AG04450 (cell line): Measurements from ENCODE around the gene PPARG. TPM values are rescaled to one million over a fixed set of nuclear protein-coding genes. Genes with fewer than 3 reads are reported as not detected.

ENCODE experiments used
- CTCF ChIA-PET: fragments of 300-600, 350-600 bp; formaldehyde crosslinking; extraction: SDS; loops from one replicate; lab custom pipeline; 2022; ENCODE audit warnings: antibody characterized with exemption, inconsistent platforms; lab: Charles Lee
- POLR2A ChIA-PET: fragments of 350-600 bp; formaldehyde crosslinking; extraction: SDS; loops from one replicate; lab custom pipeline; 2021; ENCODE audit warnings: antibody characterized with exemption, inconsistent platforms; lab: Yijun Ruan, JAX
- DNase-seq: peaks from one replicate; pipeline ENCODE4 v3.0.0-alpha.2; 2011; ENCODE audit warnings: low read depth, low spot score
- H3K27ac ChIP-seq: one replicate; pipeline ENCODE4 v1.5.1; 2012; ENCODE audit warnings: low read depth, low read length, control low read depth
- H3K27me3 ChIP-seq: one replicate; pipeline ENCODE4 v1.6.0; 2012; ENCODE audit warnings: low read length; ENCODE audit not compliant: control insufficient read depth, insufficient read depth
- H3K4me3 ChIP-seq: 2 replicates; pipeline ENCODE4 v1.5.1; 2011; ENCODE audit warnings: mild to moderate bottlenecking, low read depth, low read length, control low read depth
- H3K9me3 ChIP-seq: 2 replicates; pipeline ENCODE4 v1.5.1; 2012; ENCODE audit warnings: low read length; ENCODE audit not compliant: control insufficient read depth, insufficient read depth
- polyA plus RNA-seq: library from polyadenylated mRNA; depleted of rRNA; stranded (reverse); fragments of >200 nt; gene quantifications from 2 replicates; pipeline ENCODE4 v1.2.3, GENCODE V29; 2011
- TF ChIP-seq, protein P1 (sequence below): IDR thresholded peaks from 2 replicates; pipeline ENCODE4 v1.5.1; 2011; ENCODE audit warnings: low read depth, low read length, control low read depth, inconsistent platforms

Gene PPARG
- polyA plus RNA-seq, 1 experiment: 33.8 TPM

DNA sequence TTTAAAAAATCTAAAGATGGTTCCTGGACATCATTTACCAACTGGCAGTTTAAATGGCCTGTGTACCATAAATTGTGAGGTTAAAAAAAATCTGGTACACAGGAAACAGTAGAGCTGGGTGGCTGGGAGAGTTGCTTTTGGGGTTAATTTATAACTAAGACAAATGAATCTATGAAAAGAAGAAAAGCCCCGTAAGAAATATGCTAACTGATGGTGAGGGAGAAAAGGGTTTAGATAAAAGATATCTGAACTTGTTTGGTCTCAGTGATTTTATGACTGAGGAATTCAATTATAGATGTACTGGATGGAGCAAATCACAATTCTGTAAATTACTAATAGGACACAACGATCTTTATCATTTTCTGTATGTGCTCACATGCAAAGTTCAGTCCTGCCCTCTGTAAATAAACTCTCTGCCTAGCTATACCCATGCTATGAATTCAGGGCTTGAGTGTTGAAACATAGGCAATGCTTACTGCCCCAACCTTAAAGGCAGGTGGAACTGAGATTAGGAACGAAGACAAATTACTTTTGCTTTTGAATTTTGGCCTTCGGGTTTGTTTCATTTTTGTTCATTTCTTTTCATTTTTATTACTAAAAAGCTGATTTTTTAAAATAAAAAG is 28.0 kb downstream of the PPARG start:
- H3K4me3 ChIP-seq: no peak overlapping the region
- ChIA-PET POLR2A (no interaction called here), CTCF (no interaction called here)
- no peak for DNase-seq
- no peaks in the 10 kb centered on the region for H3K9me3 ChIP-seq
- no peaks in the 10 kb centered on the region for H3K27me3 ChIP-seq
- no peak overlapping the region for H3K27ac ChIP-seq
- TF ChIP-seq, protein P1, sequence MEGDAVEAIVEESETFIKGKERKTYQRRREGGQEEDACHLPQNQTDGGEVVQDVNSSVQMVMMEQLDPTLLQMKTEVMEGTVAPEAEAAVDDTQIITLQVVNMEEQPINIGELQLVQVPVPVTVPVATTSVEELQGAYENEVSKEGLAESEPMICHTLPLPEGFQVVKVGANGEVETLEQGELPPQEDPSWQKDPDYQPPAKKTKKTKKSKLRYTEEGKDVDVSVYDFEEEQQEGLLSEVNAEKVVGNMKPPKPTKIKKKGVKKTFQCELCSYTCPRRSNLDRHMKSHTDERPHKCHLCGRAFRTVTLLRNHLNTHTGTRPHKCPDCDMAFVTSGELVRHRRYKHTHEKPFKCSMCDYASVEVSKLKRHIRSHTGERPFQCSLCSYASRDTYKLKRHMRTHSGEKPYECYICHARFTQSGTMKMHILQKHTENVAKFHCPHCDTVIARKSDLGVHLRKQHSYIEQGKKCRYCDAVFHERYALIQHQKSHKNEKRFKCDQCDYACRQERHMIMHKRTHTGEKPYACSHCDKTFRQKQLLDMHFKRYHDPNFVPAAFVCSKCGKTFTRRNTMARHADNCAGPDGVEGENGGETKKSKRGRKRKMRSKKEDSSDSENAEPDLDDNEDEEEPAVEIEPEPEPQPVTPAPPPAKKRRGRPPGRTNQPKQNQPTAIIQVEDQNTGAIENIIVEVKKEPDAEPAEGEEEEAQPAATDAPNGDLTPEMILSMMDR: no peak

DNA sequence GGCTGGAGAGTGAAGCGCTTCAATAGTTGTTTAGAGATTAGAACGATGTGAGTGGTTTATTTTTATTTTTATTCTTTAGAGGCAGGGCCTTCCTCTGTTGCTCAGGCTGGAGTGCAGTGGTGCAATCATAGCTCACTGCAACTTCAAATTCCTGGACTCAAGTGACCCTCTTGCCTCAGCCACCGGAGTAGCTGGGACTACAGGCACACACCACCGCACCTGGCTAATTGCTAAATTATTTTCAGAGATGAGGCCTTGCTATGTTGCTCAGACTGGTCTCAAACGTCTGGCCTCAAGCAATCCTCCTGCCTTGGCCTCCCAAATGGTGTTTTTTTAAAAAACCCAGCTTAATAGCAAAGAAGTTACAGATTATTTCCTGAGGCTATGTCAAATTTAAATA is 29.0 kb downstream of the PPARG start:
- H3K27ac ChIP-seq: no peak overlapping the region
- no peaks in the 10 kb centered on the region for H3K27me3 ChIP-seq
- CTCF ChIA-PET: no interaction called here
- POLR2A ChIA-PET: no interaction called here
- H3K9me3 ChIP-seq: no peaks in the 10 kb centered on the region
- H3K4me3 ChIP-seq: no peak overlapping the region
- TF ChIP-seq, protein P1: no peak
- DNase-seq: no peak

DNA sequence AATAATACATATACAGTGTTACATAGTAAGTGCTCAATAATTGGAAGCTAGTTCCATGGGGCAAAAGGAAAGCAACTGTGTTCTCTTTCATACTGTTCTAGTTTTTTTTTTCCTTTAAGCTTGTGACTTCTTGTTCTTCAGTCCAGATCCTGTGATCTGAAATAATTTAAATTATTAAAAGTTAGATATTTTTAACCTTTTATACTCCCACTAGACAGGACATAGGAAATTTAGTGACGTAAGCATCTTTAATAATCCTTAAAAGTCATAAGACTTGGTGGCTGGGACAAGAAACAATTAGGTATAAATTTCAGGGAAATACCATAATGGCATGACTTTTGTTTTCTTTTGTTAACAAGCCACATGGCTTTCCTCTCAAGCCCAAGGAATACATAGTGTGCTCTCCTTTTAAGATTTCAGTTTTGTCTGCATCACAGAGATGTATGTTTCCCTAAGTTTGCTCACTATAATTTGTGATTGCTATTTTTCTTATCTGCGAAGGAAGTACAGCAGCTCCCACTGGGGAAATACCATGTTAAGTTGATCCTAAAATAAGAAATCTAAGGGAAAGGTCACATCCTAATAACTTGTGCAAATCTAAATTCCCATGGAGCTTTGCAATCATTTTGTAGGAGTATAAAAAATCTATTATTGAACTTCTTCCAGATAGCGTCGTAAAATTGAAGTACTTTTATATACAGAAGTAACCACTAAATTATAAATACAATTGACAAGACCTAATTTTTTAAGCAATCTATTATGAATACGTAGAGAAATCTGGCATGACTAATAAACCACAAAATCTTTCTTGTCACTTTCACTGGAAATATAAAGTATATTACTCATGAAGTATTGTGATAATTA is 30.1 kb downstream of the PPARG start:
- H3K4me3 ChIP-seq: no peak overlapping the region
- H3K9me3 ChIP-seq: no peaks in the 10 kb centered on the region
- DNase-seq: no peak
- TF ChIP-seq, protein P1: no peak
- H3K27me3 ChIP-seq: no peaks in the 10 kb centered on the region
- H3K27ac ChIP-seq: no peak overlapping the region
- CTCF ChIA-PET: no interaction called here
- POLR2A ChIA-PET: no interaction called here

GRCh38 chr3:12321015-12321414 is 32.1 kb downstream of the PPARG start:
- DNase-seq: no peak
- Histone ChIP-seq H3K27ac (no peak overlapping the region), H3K4me3 (no peak overlapping the region), H3K27me3 (no peaks in the 10 kb centered on the region), H3K9me3 (no peaks in the 10 kb centered on the region)
- TF ChIP-seq, protein P1: no peak
- ChIA-PET POLR2A (no interaction called here), CTCF (no interaction called here)

- CTCF ChIA-PET: interaction anchor here (0.5 to 0.6 kb wide), 2 partner anchors 155 to 310 kb away, joined by 3 to 4 read pairs; no protein-coding TSS in a partner anchor
- H3K9me3 ChIP-seq: no peaks in the 10 kb centered on the region
- TF ChIP-seq, protein P1: no peak
Observed at GRCh38 chr3:12323237-12323636, 34.4 kb downstream of the PPARG start.

More at GRCh38 chr3:12323237-12323636, 34.4 kb downstream of the PPARG start:
- H3K27me3 ChIP-seq: no peaks in the 10 kb centered on the region
- H3K4me3 ChIP-seq: no peak overlapping the region
- H3K27ac ChIP-seq: no peak overlapping the region
- POLR2A ChIA-PET: no interaction called here
- no peak for DNase-seq
